H9 (cell line): ENCODE results near the gene ANAPC16. TPM values are rescaled to one million over a fixed set of nuclear protein-coding genes. Genes with fewer than 3 reads are reported as not detected.
A peak's percentile ranks its signal among the peaks of the same experiment; 100 is the strongest.

Source experiments
- DNase-seq: peaks from one replicate; pipeline ENCODE4 v3.0.0-alpha.2; 2017
- H2AFZ ChIP-seq: one replicate; pipeline ENCODE4 v1.6.1; 2013; ENCODE audit warnings: mild to moderate bottlenecking, low read length, control low read depth, moderate library complexity
- H2AK5ac ChIP-seq: 2 replicates; pipeline ENCODE4 v1.6.1; 2013; ENCODE audit warnings: low read length, control low read depth, mixed read lengths; ENCODE audit not compliant: insufficient read length
- H2BK120ac ChIP-seq: one replicate; pipeline ENCODE4 v1.6.1; 2013; ENCODE audit warnings: low read depth, mild to moderate bottlenecking, low read length, control low read depth, inconsistent platforms; ENCODE audit not compliant: poor library complexity, severe bottlenecking
- H2BK12ac ChIP-seq: 2 replicates; pipeline ENCODE4 v1.6.1; 2013; ENCODE audit warnings: low read length, control low read depth, mixed read lengths, low read depth; ENCODE audit not compliant: insufficient read length
- H2BK15ac ChIP-seq: 2 replicates; pipeline ENCODE4 v1.6.1; 2013; ENCODE audit warnings: low read depth, low read length, control low read depth
- H2BK20ac ChIP-seq: one replicate; pipeline ENCODE4 v1.6.1; 2013; ENCODE audit warnings: low read depth, mild to moderate bottlenecking, low read length, control low read depth, inconsistent platforms; ENCODE audit not compliant: poor library complexity, severe bottlenecking
- H2BK5ac ChIP-seq: 2 replicates; pipeline ENCODE4 v1.6.1; 2013; ENCODE audit warnings: low read length, control low read depth, mixed read lengths; ENCODE audit not compliant: insufficient read length
- H3K14ac ChIP-seq: 2 replicates; pipeline ENCODE4 v1.6.1; 2013; ENCODE audit warnings: low read length, control low read depth; ENCODE audit not compliant: insufficient read depth
- H3K18ac ChIP-seq: 2 replicates; pipeline ENCODE4 v1.6.1; 2013; ENCODE audit warnings: low read depth, mild to moderate bottlenecking, mixed read lengths, low read length, control low read depth; ENCODE audit not compliant: insufficient read length
- H3K23ac ChIP-seq: 2 replicates; pipeline ENCODE4 v1.6.1; 2013; ENCODE audit warnings: low read length, control low read depth, mixed read lengths, low read depth; ENCODE audit not compliant: insufficient read length
- H3K23me2 ChIP-seq: 2 replicates; pipeline ENCODE4 v1.6.1; 2013; ENCODE audit warnings: low read depth, mild to moderate bottlenecking, mixed read lengths, low read length, control low read depth; ENCODE audit not compliant: insufficient read length, poor library complexity, severe bottlenecking
- H3K27ac ChIP-seq: 2 replicates; pipeline ENCODE4 v1.5.1; 2013; ENCODE audit warnings: low read length, control low read depth, mixed read lengths, low read depth; ENCODE audit not compliant: insufficient read length
- H3K27me3 ChIP-seq: 2 replicates; pipeline ENCODE4 v1.6.1; 2013; ENCODE audit warnings: low read length, control low read depth, inconsistent platforms; ENCODE audit not compliant: insufficient read depth
- H3K4ac ChIP-seq: 2 replicates; pipeline ENCODE4 v1.6.1; 2013; ENCODE audit warnings: low read depth, mild to moderate bottlenecking, control low read depth, inconsistent platforms, low read length, moderate library complexity
- H3K4me1 ChIP-seq: 2 replicates; pipeline ENCODE4 v1.6.1; 2013; ENCODE audit warnings: low read length, control low read depth, inconsistent platforms; ENCODE audit not compliant: insufficient read depth
- H3K4me2 ChIP-seq: 2 replicates; pipeline ENCODE4 v1.6.1; 2013; ENCODE audit warnings: low read length, control low read depth, mixed read lengths; ENCODE audit not compliant: insufficient read length, insufficient read depth
- H3K56ac ChIP-seq: 2 replicates; pipeline ENCODE4 v1.6.1; 2013; ENCODE audit warnings: low read depth, mild to moderate bottlenecking, mixed read lengths, low read length, control low read depth; ENCODE audit not compliant: insufficient read length
- H3K79me1 ChIP-seq: 2 replicates; pipeline ENCODE4 v1.6.1; 2013; ENCODE audit warnings: low read depth, mild to moderate bottlenecking, moderate library complexity, low read length, control low read depth, inconsistent platforms; ENCODE audit not compliant: insufficient read depth, poor library complexity, severe bottlenecking
- H3K79me2 ChIP-seq: 2 replicates; pipeline ENCODE4 v1.6.1; 2013; ENCODE audit warnings: low read length, control low read depth, inconsistent platforms; ENCODE audit not compliant: insufficient read depth
- H3K9ac ChIP-seq: 2 replicates; pipeline ENCODE4 v1.6.1; 2013; ENCODE audit warnings: low read length, control low read depth, mixed read lengths; ENCODE audit not compliant: insufficient read length; ENCODE audit errors: extremely low read depth
- H3K9me3 ChIP-seq: one replicate; pipeline ENCODE4 v1.6.1; 2013; ENCODE audit warnings: low read depth, low read length, inconsistent platforms; ENCODE audit not compliant: control insufficient read depth
- H3T11ph ChIP-seq: one replicate; pipeline ENCODE4 v1.6.1; 2013; ENCODE audit warnings: mild to moderate bottlenecking, low read length, control low read depth, inconsistent platforms
- H4K20me1 ChIP-seq: one replicate; pipeline ENCODE4 v1.6.1; 2013; ENCODE audit not compliant: control insufficient read depth, insufficient read length, insufficient read depth
- H4K5ac ChIP-seq: 2 replicates; pipeline ENCODE4 v1.6.1; 2013; ENCODE audit warnings: low read depth, mild to moderate bottlenecking, mixed read lengths, low read length, control low read depth; ENCODE audit not compliant: insufficient read length
- H4K8ac ChIP-seq: replicated peaks from 2 replicates; pipeline ENCODE4 v1.6.1; 2013; ENCODE audit warnings: low read length, control low read depth, mixed read lengths, low read depth; ENCODE audit not compliant: insufficient read length
- H4K91ac ChIP-seq: 2 replicates; pipeline ENCODE4 v1.6.1; 2013; ENCODE audit warnings: low read depth, mild to moderate bottlenecking, moderate library complexity, mixed read lengths, low read length, control low read depth; ENCODE audit not compliant: insufficient read length
- H3K27ac Mint-ChIP-seq, 3 experiments: 2 replicates in 2 of 3; 3 replicates in 1 of 3; pipeline ENCODE4 v1.8.0; 2020 to 2021; ENCODE audit warnings: mixed read lengths in 3 of 3, mild to moderate bottlenecking in 1 of 3, moderate library complexity in 1 of 3
- H3K27me3 Mint-ChIP-seq: 2 replicates; pipeline ENCODE4 v1.8.0; 2021; ENCODE audit warnings: low read depth, mild to moderate bottlenecking, moderate library complexity, mixed read lengths
- H3K36me3 Mint-ChIP-seq, 3 experiments: 2 replicates in 2 of 3; 3 replicates in 1 of 3; pipeline ENCODE4 v1.8.0; 2020 to 2021; ENCODE audit warnings: low read depth in 3 of 3, mixed read lengths in 3 of 3; ENCODE audit not compliant: insufficient read depth in 1 of 3
- H3K4me1 Mint-ChIP-seq, 2 experiments: 2 replicates each; pipeline ENCODE4 v1.8.0; 2020; ENCODE audit warnings: mixed read lengths in 2 of 2
- H3K4me3 Mint-ChIP-seq, 2 experiments: 2 replicates in 1 of 2; 3 replicates in 1 of 2; pipeline ENCODE4 v1.8.0; 2020 to 2021; ENCODE audit warnings: mild to moderate bottlenecking in 2 of 2, mixed read lengths in 2 of 2, moderate library complexity in 1 of 2
- H3K9me3 Mint-ChIP-seq, 2 experiments: 2 replicates in 1 of 2; 3 replicates in 1 of 2; pipeline ENCODE4 v1.8.0; 2020; ENCODE audit warnings: mild to moderate bottlenecking in 2 of 2, mixed read lengths in 2 of 2, moderate library complexity in 1 of 2
- CTCF ChIP-seq: fragments of 200-600 bp; sonication (generic); conservative IDR thresholded peaks from 3 replicates; pipeline ENCODE4 v1.8.0; 2021; ENCODE audit warnings: antibody characterized with exemption, mild to moderate bottlenecking
- WGBS: extraction: QIAGEN DNeasy Blood & Tissue Kit; methylation state at CpG from one replicate; pipeline ENCODE4 v1.1.7; 2013; ENCODE audit warnings: missing lambda C conversion rate, low lambda C conversion rate, mixed read lengths; ENCODE audit not compliant: insufficient read length; ENCODE audit errors: extremely low coverage; 5-methylcytosine and 5-hydroxymethylcytosine counted together
- total RNA-seq: library from RNA; stranded (reverse); gene quantifications from 2 replicates; pipeline ENCODE4 v1.2.1, GENCODE V29; 2021

Gene ANAPC16
- total RNA-seq, 1 experiment from 2014 or later, result 66.6 TPM

DNA sequence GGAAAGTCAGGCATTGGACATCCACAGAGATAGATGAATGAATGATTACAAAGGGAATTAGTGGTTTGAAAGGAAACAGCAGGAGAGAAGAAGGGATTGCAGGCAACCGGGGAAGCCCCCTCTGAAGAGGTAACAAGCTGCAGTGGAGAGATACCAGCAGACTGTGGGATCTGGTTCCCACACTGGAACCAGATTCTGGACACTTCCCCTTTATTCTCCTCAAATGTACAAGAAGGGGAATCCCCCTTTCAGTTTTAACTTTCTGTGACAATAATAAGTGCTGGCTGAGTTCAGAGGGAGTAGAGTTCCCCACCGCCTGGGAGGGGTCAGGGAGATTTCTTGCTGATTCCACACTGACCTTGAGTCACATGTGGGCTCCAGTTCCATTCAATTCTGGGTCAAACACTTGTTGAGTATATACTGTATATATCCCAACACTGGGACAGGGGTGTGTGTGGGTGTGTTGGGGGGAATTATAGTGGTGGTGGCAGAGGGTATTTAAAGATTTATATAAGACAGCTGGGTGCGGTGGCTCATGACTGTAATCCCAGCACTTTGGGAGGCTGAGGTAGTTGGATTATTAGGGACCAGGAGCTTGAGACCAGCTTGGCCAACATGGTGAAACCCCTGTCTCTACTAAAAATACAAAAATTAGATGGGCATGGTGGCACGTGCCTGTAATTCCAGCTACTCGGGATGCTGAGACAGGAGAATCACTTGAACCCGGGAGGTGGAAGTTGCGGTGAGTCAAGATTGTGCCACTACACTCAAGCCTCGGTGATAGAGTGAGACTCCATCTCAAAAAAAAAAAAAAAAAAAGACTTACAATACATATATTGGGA lies 41.5 kb downstream of the ANAPC16 start:
- no peak overlapping the region for H4K91ac ChIP-seq
- H2BK5ac ChIP-seq, result no peak overlapping the region
- no peak overlapping the region for H3K56ac ChIP-seq
- no peak overlapping the region for H2BK20ac ChIP-seq
- no peak overlapping the region for H3K4me2 ChIP-seq
- no peaks in the 10 kb centered on the region for H3K36me3 Mint-ChIP-seq
- DNase-seq, result no peak
- no peak overlapping the region for H4K8ac ChIP-seq
- no CpG with 5 or more reads among the region's 8 CpGs for WGBS
- H2AFZ ChIP-seq, result no peak overlapping the region
- no peak overlapping the region for H3T11ph ChIP-seq
- no peak for TF ChIP-seq CTCF
- peaks cover 47 to 59% of the 10 kb centered on the region in 2 experiments for H3K4me1 Mint-ChIP-seq
- H2BK12ac ChIP-seq, result no peak overlapping the region
- H2AK5ac ChIP-seq, result no peak overlapping the region
- H3K9me3 ChIP-seq, result no peaks in the 10 kb centered on the region
- H3K4me3 Mint-ChIP-seq, result no peak overlapping the region
- no peak overlapping the region for H3K18ac ChIP-seq
- H3K4ac ChIP-seq, result no peak overlapping the region
- no peaks in the 10 kb centered on the region for H3K27me3 Mint-ChIP-seq
- no peak overlapping the region for H4K5ac ChIP-seq
- H2BK120ac ChIP-seq, result no peak overlapping the region
- peaks cover 11% of the 10 kb centered on the region for H3K4me1 ChIP-seq
- no peaks in the 10 kb centered on the region for H4K20me1 ChIP-seq
- no peak overlapping the region for H3K23ac ChIP-seq
- no peak overlapping the region for H3K27ac ChIP-seq
- peak overlapping the region; percentile 46 to 79 (median 64); a peak in 4 of 7 replicates for H3K27ac Mint-ChIP-seq
- H3K14ac ChIP-seq, result no peak overlapping the region
- H3K9me3 Mint-ChIP-seq, result no peaks in the 10 kb centered on the region; a peak in 1 of 5 replicates
- no peak overlapping the region for H3K9ac ChIP-seq
- no peak overlapping the region for H2BK15ac ChIP-seq
- H3K79me1 ChIP-seq, result no peaks in the 10 kb centered on the region
- no peaks in the 10 kb centered on the region for H3K27me3 ChIP-seq
- H3K23me2 ChIP-seq, result peaks cover 4% of the 10 kb centered on the region
- H3K79me2 ChIP-seq, result no peaks in the 10 kb centered on the region
